HepG2 (cell line): ENCODE results near the gene NUDT15. TPM values are rescaled to one million over a fixed set of nuclear protein-coding genes. Genes with fewer than 3 reads are reported as not detected.

Source experiments
- ATAC-seq: fragments of 200-7000 bp; cut with Tn5 transposase; 3 replicates; pipeline ENCODE4 v1.9.1; 2020; ENCODE audit warnings: mild to moderate bottlenecking, moderate library complexity
- BruUV-seq: library from RNA; stranded (reverse); fragments of 400-500 nt; replicated peaks from 2 replicates; lab custom pipeline; 2021; lab: Mats Ljungman, UMichigan
- CTCF ChIA-PET: fragments of 300-600 bp; formaldehyde crosslinking; extraction: SDS; loops from one replicate; lab custom pipeline; 2021; ENCODE audit warnings: low total read pairs, inconsistent platforms, low intra/inter-chr PET ratio; lab: Yijun Ruan, JAX
- POLR2A ChIA-PET: fragments of 350-600 bp; sonication (Branson Sonifier 250); formaldehyde crosslinking; loops from one replicate; lab custom pipeline; 2020; ENCODE audit warnings: antibody characterized with exemption, inconsistent platforms; lab: Yijun Ruan, JAX
- DNase-seq: peaks from one replicate; pipeline ENCODE4 v3.0.0-alpha.2; 2015; ENCODE audit warnings: low spot score
- FAIRE-seq: peaks from 3 replicates; lab custom pipeline; 2011; peaks lifted over from hg19 to GRCh38; lab: Jason Lieb, UNC
- H2AFZ ChIP-seq: one replicate; pipeline ENCODE4 v1.6.1; 2011; ENCODE audit warnings: low read length, inconsistent platforms
- H3K27ac ChIP-seq: fragments of 300-600 bp; 3 replicates; pipeline ENCODE4 v1.8.0; 2011; ENCODE audit warnings: mixed run types, mild to moderate bottlenecking, mixed read lengths, low read length, inconsistent platforms; ENCODE audit not compliant: insufficient read depth; ENCODE audit errors: extremely low read length
- H3K27me3 ChIP-seq, 2 experiments: fragments of 200-600 bp in 1 of 2; 2 replicates in 1 of 2; 3 replicates in 1 of 2; pipeline versions ENCODE4 v1.6.0 to v1.8.0; 2011; ENCODE audit warnings: low read length in 2 of 2, mild to moderate bottlenecking in 2 of 2, moderate library complexity in 2 of 2, inconsistent platforms in 1 of 2; ENCODE audit not compliant: insufficient read depth in 2 of 2, control insufficient read depth in 1 of 2
- H3K36me3 ChIP-seq, 2 experiments: fragments of 200-600 bp in 1 of 2; replicated peaks in 1 of 2; 2 replicates in 1 of 2; 3 replicates in 1 of 2; pipeline versions ENCODE4 v1.5.1 to v1.8.0; 2011; ENCODE audit warnings: low read length in 2 of 2, inconsistent platforms in 1 of 2; ENCODE audit not compliant: insufficient read depth in 2 of 2, control insufficient read depth in 1 of 2
- H3K4me1 ChIP-seq: 2 replicates; pipeline ENCODE4 v1.5.1; 2012; ENCODE audit warnings: low read length, inconsistent platforms; ENCODE audit not compliant: insufficient read depth
- H3K4me2 ChIP-seq: 2 replicates; pipeline ENCODE4 v1.6.0; 2011; ENCODE audit warnings: low read depth, low read length, inconsistent platforms
- H3K4me3 ChIP-seq, 3 experiments: fragments of 200-600 bp in 1 of 3; sonication (generic), shearing (Covaris generic) in 1 of 3; replicated peaks in 1 of 3; 2 replicates each; pipeline ENCODE4 v1.5.1; 2011 to 2016; ENCODE audit warnings: low read length in 3 of 3, inconsistent platforms in 2 of 3, low read depth in 2 of 3, mild to moderate bottlenecking in 2 of 3, control low read depth in 1 of 3, mixed read lengths in 1 of 3; ENCODE audit not compliant: insufficient read depth in 1 of 3
- H3K79me2 ChIP-seq: one replicate; pipeline ENCODE4 v1.6.1; 2011; ENCODE audit warnings: low read length, inconsistent platforms; ENCODE audit not compliant: insufficient read depth
- H3K9ac ChIP-seq: 2 replicates; pipeline ENCODE4 v1.6.0; 2011; ENCODE audit warnings: mild to moderate bottlenecking, low read depth, low read length, inconsistent platforms; ENCODE audit not compliant: insufficient read depth
- H3K9me3 ChIP-seq: 2 replicates; pipeline ENCODE4 v1.5.1; 2012; ENCODE audit warnings: mild to moderate bottlenecking, low read length
- H4K20me1 ChIP-seq: 2 replicates; pipeline ENCODE4 v1.6.0; 2011; ENCODE audit warnings: inconsistent platforms, mild to moderate bottlenecking, low read length, moderate library complexity; ENCODE audit not compliant: insufficient read depth
- BRD4 ChIP-seq: sonication (generic); formaldehyde crosslinking; IDR thresholded peaks from 2 replicates; pipeline ENCODE4 v1.4.0; 2020; ENCODE audit warnings: missing genetic modification reagents
- FIP1L1 ChIP-seq: fragments of 200-400 bp; formaldehyde crosslinking; IDR thresholded peaks from 2 replicates; pipeline ENCODE4 v1.6.1; 2018; ENCODE audit warnings: low read depth, mild to moderate bottlenecking, low read length, moderate library complexity, borderline replicate concordance; ENCODE audit not compliant: insufficient read depth
- GABPB1 ChIP-seq: IDR thresholded peaks from 2 replicates; pipeline ENCODE4 v1.6.1; 2016; ENCODE audit warnings: mild to moderate bottlenecking, missing genetic modification reagents, moderate library complexity, missing compliant biosample characterization
- MEF2D ChIP-seq: sonication (generic); formaldehyde crosslinking; IDR thresholded peaks from 2 replicates; pipeline ENCODE4 v1.5.1; 2020; ENCODE audit warnings: mild to moderate bottlenecking, missing genetic modification reagents
- NFE2 ChIP-seq: sonication (generic); formaldehyde crosslinking; IDR thresholded peaks from 2 replicates; pipeline ENCODE4 v1.4.0; 2020; ENCODE audit warnings: missing genetic modification reagents
- NONO ChIP-seq, 2 experiments: fragments of 450-650 bp in 1 of 2; sonication (generic) in 1 of 2; formaldehyde crosslinking in 1 of 2; IDR thresholded peaks in 1 of 2; conservative IDR thresholded peaks in 1 of 2; 2 replicates each; pipeline versions ENCODE4 v1.6.1 to v1.8.0; 2017 to 2022; ENCODE audit warnings: mild to moderate bottlenecking in 1 of 2, missing genetic modification reagents in 1 of 2, moderate library complexity in 1 of 2
- SOX13 ChIP-seq, 3 experiments: fragments of 450-650 bp in 1 of 3; sonication (generic) in 1 of 3; formaldehyde crosslinking in 1 of 3; IDR thresholded peaks in 2 of 3; conservative IDR thresholded peaks in 1 of 3; 2 replicates each; pipeline versions ENCODE4 v1.5.0 to v1.6.1; 2016 to 2020; ENCODE audit warnings: antibody characterized with exemption in 1 of 3, mild to moderate bottlenecking in 1 of 3, missing compliant biosample characterization in 1 of 3, missing genetic modification reagents in 1 of 3, moderate library complexity in 1 of 3
- ZFP90 ChIP-seq: sonication (generic); formaldehyde crosslinking; IDR thresholded peaks from 2 replicates; pipeline ENCODE4 v1.8.0; 2022; ENCODE audit warnings: missing genetic modification reagents, mild to moderate bottlenecking, inconsistent platforms, borderline replicate concordance
- ZNF546 ChIP-seq: sonication (generic); formaldehyde crosslinking; conservative IDR thresholded peaks from 2 replicates; pipeline ENCODE4 v1.8.1; 2023; ENCODE audit warnings: mild to moderate bottlenecking, missing genetic modification reagents
- WGBS: methylation state at CpG from one replicate; pipeline ENCODE4 v1.1.6; 2017; ENCODE audit warnings: low lambda C conversion rate; 5-methylcytosine and 5-hydroxymethylcytosine counted together
- in situ Hi-C: cut with HindIII; loops from 2 replicates; pipeline ENCODE4 v1.10.0; 2017; ENCODE audit warnings: low pct_unique_long_range_greater_than_20kb; ENCODE audit not compliant: extremely low pct_ligation_motif_present
- intact Hi-C: fragments of 100-400 bp; cut with micrococcal nuclease; formaldehyde crosslinking; loops from one replicate; pipeline ENCODE4 v1.10.0; 2022; ENCODE audit not compliant: unreplicated experiment
- polyA plus RNA-seq, 8 experiments: library from polyadenylated mRNA; depleted of rRNA in 3 of 8; stranded (reverse) in 7 of 8; unstranded in 1 of 8; fragments of >200 nt; fragmentation: Illumina TruSeq in 4 of 8; extraction: Trizol in 4 of 8; gene quantifications; 2 replicates each; pipeline versions ENCODE4 v1.2.1 to v1.2.3, GENCODE V29; 2011 to 2016; ENCODE audit warnings: low read depth in 4 of 8, missing spikeins in 1 of 8, mixed read lengths in 1 of 8; ENCODE audit not compliant: insufficient read depth in 1 of 8
- total RNA-seq, 5 experiments: library from RNA; depleted of rRNA; stranded (reverse); fragments of >200 nt; fragmentation: Illumina TruSeq; extraction: Trizol; gene quantifications; 2 replicates each; pipeline ENCODE4 v1.2.3, GENCODE V29; 2016; ENCODE audit warnings: low read depth in 1 of 5
- TF ChIP-seq, protein P1 (sequence below): sonication (generic); formaldehyde crosslinking; IDR thresholded peaks from 2 replicates; pipeline ENCODE4 v1.4.0; 2020; ENCODE audit warnings: mild to moderate bottlenecking, missing genetic modification reagents, borderline replicate concordance
- TF ChIP-seq, protein P2 (sequence below), 2 experiments: sonication (generic) in 1 of 2; formaldehyde crosslinking in 1 of 2; IDR thresholded peaks; 2 replicates each; pipeline versions ENCODE4 v1.4.0 to v1.6.1; 2016 to 2020; ENCODE audit warnings: borderline replicate concordance in 1 of 2, low read depth in 1 of 2, mild to moderate bottlenecking in 1 of 2, missing genetic modification reagents in 1 of 2
- TF ChIP-seq, protein P3 (sequence below): IDR thresholded peaks from 2 replicates; pipeline ENCODE4 v1.6.1; 2016

Gene NUDT15
- total and polyA plus RNA-seq, 2 of the 13 experiments (the other 11 are each of a cell fraction or from before 2014, with no cell fraction given): 21.3 to 47.3 TPM

DNA sequence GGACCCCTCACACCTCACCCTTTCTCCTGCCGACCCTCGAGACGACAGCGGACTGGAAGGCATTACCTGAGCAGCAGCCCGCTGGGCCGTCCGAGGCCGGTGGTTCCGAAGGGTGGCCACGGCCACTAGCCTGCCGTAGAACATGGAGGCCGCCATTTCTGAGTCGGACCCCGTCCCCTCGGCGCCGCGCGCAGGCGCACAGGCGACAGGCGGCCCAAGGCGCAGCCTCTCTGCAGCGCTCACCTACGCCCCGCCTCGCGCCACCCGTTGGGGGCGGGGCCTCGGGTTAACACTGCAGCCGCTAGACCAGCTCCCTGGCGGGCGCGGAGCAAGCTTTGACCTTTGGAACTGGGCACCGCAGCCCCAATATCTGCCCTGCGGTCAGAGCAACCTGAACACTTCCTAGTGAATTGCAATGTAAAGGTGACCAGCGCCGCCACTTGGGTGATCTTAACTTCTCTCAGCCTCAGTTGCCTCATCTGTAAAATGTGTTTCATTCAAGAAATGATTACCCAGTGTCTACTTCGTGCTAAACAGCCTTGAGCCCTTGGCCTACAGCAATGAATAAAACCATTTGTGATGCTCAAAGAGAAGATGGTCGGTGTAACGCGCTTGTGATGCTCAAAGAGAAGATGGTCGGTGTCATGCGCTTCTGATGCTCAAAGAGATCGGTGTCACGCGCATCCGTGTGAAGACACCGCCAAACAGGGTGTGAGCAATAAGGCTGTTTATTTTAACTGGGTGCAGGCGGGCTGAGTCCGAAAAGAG, 36.2 kb upstream of the NUDT15 start, which contains the start of gene SUCLA2:
Gene SUCLA2 (minus strand): TSS at position 160 of the 768 bp plus-strand sequence. CDS start 4 bp downstream, at position 156.
- H3K36me3 ChIP-seq: peaks cover 1 to 8% of the 10 kb centered on the region in 2 experiments; a peak in 2 of 5 replicates
- peak within 1 kb of the TSS; percentile 88 for H3K9ac ChIP-seq
- in situ Hi-C loops (no loop called here), intact Hi-C loops (loop anchor here (1.0 to 5.0 kb wide), 2 partner anchors 36 to 206 kb away; partner anchors contain the start of gene NUDT15)
- peak within 1 kb of the TSS; percentile 79 for H3K27ac ChIP-seq
- H4K20me1 ChIP-seq: no peaks in the 10 kb centered on the region; the same call in 1 of the 2 replicates
- 33% methylated on average over 17 of the region's 52 CpGs for WGBS
- peak; percentile 75 for FAIRE-seq
- H3K27me3 ChIP-seq: no peaks in the 10 kb centered on the region
- peak within 1 kb of the TSS; percentile 85 for H3K4me2 ChIP-seq
- H3K9me3 ChIP-seq: no peaks in the 10 kb centered on the region
- H2AFZ ChIP-seq: peak within 1 kb of the TSS; percentile 85
- peak within 1 kb of the TSS; percentile 89 to 94 (median 90) for H3K4me3 ChIP-seq
- H3K4me1 ChIP-seq: peaks cover 36% of the 10 kb centered on the region
- POLR2A ChIA-PET: interaction anchor here (0.7 to 1.4 kb wide), 14 partner anchors 11 to 231 kb away, joined by 3 to 17 read pairs (median 3); partner anchors contain the start of genes ITM2B, MED4 and NUDT15
- peaks cover 43% of the 10 kb centered on the region for H3K79me2 ChIP-seq
- peak; percentile 92 for DNase-seq
- ATAC-seq: peak; percentile 99
- CTCF ChIA-PET: interaction anchor here (1.7 kb wide), 1 partner anchor 37 kb away, joined by 4 read pairs; the partner anchor contains the start of gene NUDT15
- no TSS peak for BruUV-seq
- TF ChIP-seq NFE2 (CRISPR knock-in tag) (no peak), ZNF546 (CRISPR knock-in tag) (peak; percentile 93), ZFP90 (no peak), FIP1L1 (no peak), BRD4 (CRISPR knock-in tag) (peak; percentile 53; the same call in 1 of the 2 replicates), GABPB1 (CRISPR knock-in tag) (peak; percentile 79), SOX13 (IDR thresholded peaks at IDR 0.05) (no peak), SOX13 (CRISPR knock-in tag; conservative IDR thresholded peaks at IDR 0.05 in 1 of 2, IDR thresholded peaks at IDR 0.05 in 1 of 2) (peak in 1 of 2 experiments; percentile 15; a peak in 1 of 4 replicates), NONO (IDR thresholded peaks at IDR 0.05) (no peak), NONO (CRISPR knock-in tag; conservative IDR thresholded peaks at IDR 0.05) (peak; percentile 67; the same call in 1 of the 2 replicates), MEF2D (CRISPR knock-in tag) (0 out of 2 replicates have a peak, but pooled peaks have one; percentile 32)
- TF ChIP-seq, protein P1, sequence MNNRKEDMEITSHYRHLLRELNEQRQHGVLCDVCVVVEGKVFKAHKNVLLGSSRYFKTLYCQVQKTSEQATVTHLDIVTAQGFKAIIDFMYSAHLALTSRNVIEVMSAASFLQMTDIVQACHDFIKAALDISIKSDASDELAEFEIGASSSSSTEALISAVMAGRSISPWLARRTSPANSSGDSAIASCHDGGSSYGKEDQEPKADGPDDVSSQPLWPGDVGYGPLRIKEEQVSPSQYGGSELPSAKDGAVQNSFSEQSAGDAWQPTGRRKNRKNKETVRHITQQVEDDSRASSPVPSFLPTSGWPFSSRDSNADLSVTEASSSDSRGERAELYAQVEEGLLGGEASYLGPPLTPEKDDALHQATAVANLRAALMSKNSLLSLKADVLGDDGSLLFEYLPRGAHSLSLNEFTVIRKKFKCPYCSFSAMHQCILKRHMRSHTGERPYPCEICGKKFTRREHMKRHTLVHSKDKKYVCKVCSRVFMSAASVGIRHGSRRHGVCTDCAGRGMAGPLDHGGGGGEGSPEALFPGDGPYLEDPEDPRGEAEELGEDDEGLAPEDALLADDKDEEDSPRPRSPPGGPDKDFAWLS (CRISPR knock-in tag): peak; percentile 88; the same call in 1 of the 2 replicates
- TF ChIP-seq, protein P2, sequence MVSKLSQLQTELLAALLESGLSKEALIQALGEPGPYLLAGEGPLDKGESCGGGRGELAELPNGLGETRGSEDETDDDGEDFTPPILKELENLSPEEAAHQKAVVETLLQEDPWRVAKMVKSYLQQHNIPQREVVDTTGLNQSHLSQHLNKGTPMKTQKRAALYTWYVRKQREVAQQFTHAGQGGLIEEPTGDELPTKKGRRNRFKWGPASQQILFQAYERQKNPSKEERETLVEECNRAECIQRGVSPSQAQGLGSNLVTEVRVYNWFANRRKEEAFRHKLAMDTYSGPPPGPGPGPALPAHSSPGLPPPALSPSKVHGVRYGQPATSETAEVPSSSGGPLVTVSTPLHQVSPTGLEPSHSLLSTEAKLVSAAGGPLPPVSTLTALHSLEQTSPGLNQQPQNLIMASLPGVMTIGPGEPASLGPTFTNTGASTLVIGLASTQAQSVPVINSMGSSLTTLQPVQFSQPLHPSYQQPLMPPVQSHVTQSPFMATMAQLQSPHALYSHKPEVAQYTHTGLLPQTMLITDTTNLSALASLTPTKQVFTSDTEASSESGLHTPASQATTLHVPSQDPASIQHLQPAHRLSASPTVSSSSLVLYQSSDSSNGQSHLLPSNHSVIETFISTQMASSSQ (IDR thresholded peaks at IDR 0.05; ENCODE audit: low read depth): no peak
- TF ChIP-seq, protein P2 (CRISPR knock-in tag; IDR thresholded peaks at IDR 0.05; ENCODE audit: borderline replicate concordance): peak; percentile 44; the same call in 1 of the 2 replicates
- TF ChIP-seq, protein P3, sequence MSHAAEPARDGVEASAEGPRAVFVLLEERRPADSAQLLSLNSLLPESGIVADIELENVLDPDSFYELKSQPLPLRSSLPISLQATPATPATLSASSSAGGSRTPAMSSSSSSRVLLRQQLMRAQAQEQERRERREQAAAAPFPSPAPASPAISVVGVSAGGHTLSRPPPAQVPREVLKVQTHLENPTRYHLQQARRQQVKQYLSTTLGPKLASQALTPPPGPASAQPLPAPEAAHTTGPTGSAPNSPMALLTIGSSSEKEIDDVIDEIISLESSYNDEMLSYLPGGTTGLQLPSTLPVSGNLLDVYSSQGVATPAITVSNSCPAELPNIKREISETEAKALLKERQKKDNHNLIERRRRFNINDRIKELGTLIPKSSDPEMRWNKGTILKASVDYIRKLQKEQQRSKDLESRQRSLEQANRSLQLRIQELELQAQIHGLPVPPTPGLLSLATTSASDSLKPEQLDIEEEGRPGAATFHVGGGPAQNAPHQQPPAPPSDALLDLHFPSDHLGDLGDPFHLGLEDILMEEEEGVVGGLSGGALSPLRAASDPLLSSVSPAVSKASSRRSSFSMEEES (CRISPR knock-in tag): 0 out of 2 replicates have a peak, but pooled peaks have one; percentile 31
